WTC11 (cell line): ENCODE results near the gene RHOF. TPM values are rescaled to one million over a fixed set of nuclear protein-coding genes. Genes with fewer than 3 reads are reported as not detected.

Experiments used
- ATAC-seq: fragments of 200-7000 bp; cut with Tn5 transposase; 2 replicates; pipeline ENCODE4 v1.10.0; 2021; ENCODE audit warnings: mild to moderate bottlenecking, moderate library complexity
- CTCF ChIA-PET: fragments of 300-600 bp; sonication (Branson Sonifier 250); formaldehyde crosslinking; loops from one replicate; lab custom pipeline; 2021; ENCODE audit warnings: antibody characterized with exemption; lab: Charles Lee
- POLR2A ChIA-PET: fragments of 350-600 bp; sonication (Branson Sonifier 250); formaldehyde crosslinking; loops from one replicate; lab custom pipeline; 2021; ENCODE audit warnings: antibody characterized with exemption; lab: Charles Lee
- DNase-seq: peaks from one replicate; pipeline ENCODE4 v3.0.0; 2021; ENCODE audit warnings: low spot score
- H3K27ac Mint-ChIP-seq: 2 replicates; pipeline ENCODE4 v1.8.0; 2021; ENCODE audit warnings: mixed read lengths
- H3K27me3 Mint-ChIP-seq: 2 replicates; pipeline ENCODE4 v1.8.0; 2021; ENCODE audit warnings: low read depth, mild to moderate bottlenecking, moderate library complexity, mixed read lengths
- H3K36me3 Mint-ChIP-seq: 2 replicates; pipeline ENCODE4 v1.8.0; 2021; ENCODE audit warnings: mixed read lengths
- H3K4me1 Mint-ChIP-seq: 2 replicates; pipeline ENCODE4 v1.8.0; 2022; ENCODE audit warnings: mixed read lengths
- H3K4me3 Mint-ChIP-seq: 2 replicates; pipeline ENCODE4 v1.8.0; 2021; ENCODE audit warnings: mild to moderate bottlenecking, moderate library complexity, mixed read lengths
- H3K9me3 Mint-ChIP-seq: 2 replicates; pipeline ENCODE4 v1.8.0; 2021; ENCODE audit warnings: mixed read lengths
- CDX4 ChIP-seq: fragments of 250-450 bp; sonication (Bioruptor Pico); IDR thresholded peaks from 2 replicates; pipeline ENCODE4 v1.9.0; 2021; ENCODE audit warnings: moderate library complexity, mild to moderate bottlenecking, inconsistent platforms, borderline replicate concordance
- CREM ChIP-seq: sonication (generic); formaldehyde crosslinking; IDR thresholded peaks from 2 replicates; pipeline ENCODE4 v1.8.1; 2022; ENCODE audit warnings: mild to moderate bottlenecking, missing genetic modification reagents, moderate library complexity
- EMX1 ChIP-seq: fragments of 250-450 bp; sonication (Bioruptor Pico); IDR thresholded peaks from 2 replicates; pipeline ENCODE4 v1.8.0; 2021; ENCODE audit warnings: mild to moderate bottlenecking
- RELA ChIP-seq: sonication (generic); formaldehyde crosslinking; IDR thresholded peaks from 2 replicates; pipeline ENCODE4 v1.8.1; 2022; ENCODE audit warnings: missing genetic modification reagents, mild to moderate bottlenecking, borderline replicate concordance
- TCF7 ChIP-seq: sonication (generic); formaldehyde crosslinking; IDR thresholded peaks from 2 replicates; pipeline ENCODE4 v1.8.0; 2022; ENCODE audit warnings: mild to moderate bottlenecking, low read depth, missing genetic modification reagents, moderate library complexity
- TEAD4 ChIP-seq: sonication (generic); formaldehyde crosslinking; IDR thresholded peaks from 2 replicates; pipeline ENCODE4 v1.8.0; 2022; ENCODE audit warnings: mild to moderate bottlenecking, missing genetic modification reagents
- ZMAT4 ChIP-seq: fragments of 250-450 bp; sonication (Bioruptor Pico); IDR thresholded peaks from 2 replicates; pipeline ENCODE4 v1.9.0; 2021; ENCODE audit warnings: mild to moderate bottlenecking
- ZNF532 ChIP-seq: fragments of 250-450 bp; sonication (Bioruptor Pico); IDR thresholded peaks from 2 replicates; pipeline ENCODE4 v1.9.0; 2021; ENCODE audit warnings: mild to moderate bottlenecking, borderline replicate concordance
- ZSCAN18 ChIP-seq: fragments of 250-450 bp; sonication (Bioruptor Pico); IDR thresholded peaks from 2 replicates; pipeline ENCODE4 v2.1.2; 2022; ENCODE audit warnings: mild to moderate bottlenecking, moderate library complexity
- total RNA-seq: library from RNA; stranded (reverse); gene quantifications from 3 replicates; pipeline ENCODE4 v1.2.3, GENCODE V29; 2021
- TF ChIP-seq, protein P1 (sequence below): sonication (generic); formaldehyde crosslinking; IDR thresholded peaks from 2 replicates; pipeline ENCODE4 v1.8.1; 2023; ENCODE audit warnings: mild to moderate bottlenecking, missing genetic modification reagents
- TF ChIP-seq, protein P2 (sequence below): sonication (generic); formaldehyde crosslinking; IDR thresholded peaks from 2 replicates; pipeline ENCODE4 v1.8.1; 2022; ENCODE audit warnings: low read depth, mild to moderate bottlenecking, moderate library complexity, missing genetic modification reagents, borderline replicate concordance

RHOF gene
- total RNA-seq, 1 experiment from 2014 or later, result 45.3 TPM

- TF ChIP-seq ZNF532 (CRISPR knock-in tag) (no peak), RELA (CRISPR knock-in tag) (no peak), TEAD4 (CRISPR knock-in tag) (no peak)
These were observed 37.9 kb downstream of the RHOF start (continued) for GRCh38 chr12:121755591-121755990.

DNA sequence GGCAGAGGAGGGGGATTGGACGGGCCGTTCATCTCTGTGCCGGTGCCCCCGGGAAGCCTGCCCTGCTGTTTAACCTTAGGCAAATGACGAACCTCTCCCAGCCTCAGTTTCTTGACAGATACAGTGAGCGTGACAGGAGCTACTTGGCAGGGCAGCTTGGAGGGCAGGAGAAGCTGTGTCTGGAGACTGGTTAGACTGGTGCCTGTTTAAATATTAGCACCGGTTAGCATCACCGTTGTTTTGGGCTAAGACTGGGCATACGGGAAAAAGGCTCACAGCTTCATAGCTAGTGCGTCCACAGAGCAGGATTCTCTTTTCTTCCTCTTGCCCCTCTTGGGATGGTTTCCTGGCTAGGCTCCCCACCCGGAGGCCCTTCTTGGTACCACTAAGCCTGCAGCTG, 38.7 kb downstream of the RHOF start:
- peaks cover 19% of the 10 kb centered on the region for H3K36me3 Mint-ChIP-seq
- H3K4me1 Mint-ChIP-seq, result no peaks in the 10 kb centered on the region
- DNase-seq (no peak), ATAC-seq (no peak)
- TF ChIP-seq, protein P1, sequence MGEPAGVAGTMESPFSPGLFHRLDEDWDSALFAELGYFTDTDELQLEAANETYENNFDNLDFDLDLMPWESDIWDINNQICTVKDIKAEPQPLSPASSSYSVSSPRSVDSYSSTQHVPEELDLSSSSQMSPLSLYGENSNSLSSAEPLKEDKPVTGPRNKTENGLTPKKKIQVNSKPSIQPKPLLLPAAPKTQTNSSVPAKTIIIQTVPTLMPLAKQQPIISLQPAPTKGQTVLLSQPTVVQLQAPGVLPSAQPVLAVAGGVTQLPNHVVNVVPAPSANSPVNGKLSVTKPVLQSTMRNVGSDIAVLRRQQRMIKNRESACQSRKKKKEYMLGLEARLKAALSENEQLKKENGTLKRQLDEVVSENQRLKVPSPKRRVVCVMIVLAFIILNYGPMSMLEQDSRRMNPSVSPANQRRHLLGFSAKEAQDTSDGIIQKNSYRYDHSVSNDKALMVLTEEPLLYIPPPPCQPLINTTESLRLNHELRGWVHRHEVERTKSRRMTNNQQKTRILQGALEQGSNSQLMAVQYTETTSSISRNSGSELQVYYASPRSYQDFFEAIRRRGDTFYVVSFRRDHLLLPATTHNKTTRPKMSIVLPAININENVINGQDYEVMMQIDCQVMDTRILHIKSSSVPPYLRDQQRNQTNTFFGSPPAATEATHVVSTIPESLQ, result no peak
- CTCF ChIA-PET, result interaction anchor here (0.5 to 1.0 kb wide), 3 partner anchors 39 to 96 kb away, joined by 3 read pairs; partner anchors contain the start of gene RHOF
- no peaks in the 10 kb centered on the region for H3K9me3 Mint-ChIP-seq
- H3K27me3 Mint-ChIP-seq, result no peaks in the 10 kb centered on the region
- POLR2A ChIA-PET, result no interaction called here
- H3K27ac Mint-ChIP-seq, result no peak overlapping the region
- no peak overlapping the region for H3K4me3 Mint-ChIP-seq

GRCh38 chr12:121753844-121754264, 39.6 kb downstream of the RHOF start:
- TF ChIP-seq CREM (no peak), TCF7 (CRISPR knock-in tag) (no peak), EMX1 (CRISPR knock-in tag) (no peak), ZMAT4 (CRISPR knock-in tag) (no peak), CDX4 (no peak), ZSCAN18 (CRISPR knock-in tag) (no peak)
- TF ChIP-seq, protein P2, sequence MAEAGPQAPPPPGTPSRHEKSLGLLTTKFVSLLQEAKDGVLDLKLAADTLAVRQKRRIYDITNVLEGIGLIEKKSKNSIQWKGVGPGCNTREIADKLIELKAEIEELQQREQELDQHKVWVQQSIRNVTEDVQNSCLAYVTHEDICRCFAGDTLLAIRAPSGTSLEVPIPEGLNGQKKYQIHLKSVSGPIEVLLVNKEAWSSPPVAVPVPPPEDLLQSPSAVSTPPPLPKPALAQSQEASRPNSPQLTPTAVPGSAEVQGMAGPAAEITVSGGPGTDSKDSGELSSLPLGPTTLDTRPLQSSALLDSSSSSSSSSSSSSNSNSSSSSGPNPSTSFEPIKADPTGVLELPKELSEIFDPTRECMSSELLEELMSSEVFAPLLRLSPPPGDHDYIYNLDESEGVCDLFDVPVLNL, result no peak
- peaks cover 22% of the 10 kb centered on the region for H3K36me3 Mint-ChIP-seq
- H3K27ac Mint-ChIP-seq, result no peak overlapping the region
- ATAC-seq, result no peak
- H3K27me3 Mint-ChIP-seq, result no peaks in the 10 kb centered on the region
- CTCF ChIA-PET, result no interaction called here
- no peak for DNase-seq
- POLR2A ChIA-PET, result no interaction called here
- H3K4me3 Mint-ChIP-seq, result no peak overlapping the region
- no peaks in the 10 kb centered on the region for H3K4me1 Mint-ChIP-seq
- no peaks in the 10 kb centered on the region for H3K9me3 Mint-ChIP-seq
